Glutamatergic neuron (in vitro differentiated cells): Measurements from ENCODE around the gene RABAC1. TPM values are rescaled to one million over a fixed set of nuclear protein-coding genes. Genes with fewer than 3 reads are reported as not detected.
A peak's percentile ranks its signal among the peaks of the same experiment; 100 is the strongest.

Experiments used
- DNase-seq: peaks from one replicate; pipeline ENCODE4 v3.0.0; 2022
- H3K27ac Mint-ChIP-seq: one replicate; pipeline ENCODE4 v1.8.0; 2020; ENCODE audit warnings: mild to moderate bottlenecking, mixed read lengths, inconsistent platforms; ENCODE audit not compliant: unreplicated experiment
- H3K27me3 Mint-ChIP-seq: one replicate; pipeline ENCODE4 v1.8.0; 2020; ENCODE audit warnings: mild to moderate bottlenecking, moderate library complexity, mixed read lengths, inconsistent platforms; ENCODE audit not compliant: unreplicated experiment
- H3K36me3 Mint-ChIP-seq: one replicate; pipeline ENCODE4 v1.8.0; 2020; ENCODE audit warnings: mild to moderate bottlenecking, mixed read lengths, inconsistent platforms; ENCODE audit not compliant: unreplicated experiment
- H3K4me1 Mint-ChIP-seq: one replicate; pipeline ENCODE4 v1.8.0; 2020; ENCODE audit warnings: mild to moderate bottlenecking, low read depth, mixed read lengths, inconsistent platforms; ENCODE audit not compliant: unreplicated experiment
- H3K4me3 Mint-ChIP-seq: one replicate; pipeline ENCODE4 v1.8.0; 2020; ENCODE audit warnings: mild to moderate bottlenecking, mixed read lengths, inconsistent platforms; ENCODE audit not compliant: unreplicated experiment
- H3K9me3 Mint-ChIP-seq: one replicate; pipeline ENCODE4 v1.8.0; 2020; ENCODE audit warnings: mild to moderate bottlenecking, moderate library complexity, mixed read lengths, inconsistent platforms; ENCODE audit not compliant: unreplicated experiment
- CTCF ChIP-seq: fragments of 200-600 bp; sonication (generic); IDR thresholded peaks from one replicate; pipeline ENCODE4 v1.5.0; 2021; ENCODE audit not compliant: partially characterized antibody, unreplicated experiment
- total RNA-seq: library from RNA; stranded (reverse); fragmentation: NEBNext Ultra II Directional; extraction: Animal tissue kit (Norgen Biotek cat#: 25700); gene quantifications from one replicate; pipeline ENCODE4 v1.2.1, GENCODE V29; 2021; ENCODE audit not compliant: unreplicated experiment

The RABAC1 gene
- total RNA-seq, 1 donor from 2014 or later = 139 TPM

- Mint-ChIP-seq H3K9me3 (peaks cover 9% of the 10 kb centered on the region), H3K4me3 (peak overlapping the region; percentile 18)
These were observed 36.5 kb downstream of the RABAC1 start for GRCh38 chr19:41922585-41922984.

GRCh38 chr19:41921577-41922576, 37.2 kb downstream of the RABAC1 start:
- H3K36me3 Mint-ChIP-seq = no peaks in the 10 kb centered on the region
- H3K9me3 Mint-ChIP-seq = peaks cover 9% of the 10 kb centered on the region
- peak overlapping the region; percentile 39 for H3K4me3 Mint-ChIP-seq
- H3K27me3 Mint-ChIP-seq = peaks cover 9% of the 10 kb centered on the region
- H3K4me1 Mint-ChIP-seq = peaks cover 7% of the 10 kb centered on the region
- H3K27ac Mint-ChIP-seq = no peak overlapping the region
- no peak for TF ChIP-seq CTCF
- DNase-seq = no peak

More at GRCh38 chr19:41922585-41922984, 36.5 kb downstream of the RABAC1 start:
- no peak overlapping the region for H3K27ac Mint-ChIP-seq
- no peak for DNase-seq
- H3K27me3 Mint-ChIP-seq = peaks cover 9% of the 10 kb centered on the region
- no peak for TF ChIP-seq CTCF
- no peaks in the 10 kb centered on the region for H3K36me3 Mint-ChIP-seq
- H3K4me1 Mint-ChIP-seq = peaks cover 7% of the 10 kb centered on the region

- no peaks in the 10 kb centered on the region for H3K36me3 Mint-ChIP-seq
- H3K27me3 Mint-ChIP-seq = peaks cover 9% of the 10 kb centered on the region
- no peak for TF ChIP-seq CTCF
- DNase-seq = no peak
- peaks cover 7% of the 10 kb centered on the region for H3K4me1 Mint-ChIP-seq
- H3K4me3 Mint-ChIP-seq = peak overlapping the region; percentile 39
- H3K9me3 Mint-ChIP-seq = peaks cover 9% of the 10 kb centered on the region
- no peak overlapping the region for H3K27ac Mint-ChIP-seq
These were observed 38.1 kb downstream of the RABAC1 start for GRCh38 chr19:41920882-41921576.

- peaks cover 7% of the 10 kb centered on the region for H3K4me1 Mint-ChIP-seq
- H3K9me3 Mint-ChIP-seq = peaks cover 9% of the 10 kb centered on the region
- no peak overlapping the region for H3K27ac Mint-ChIP-seq
- TF ChIP-seq CTCF = no peak
- DNase-seq = peak; percentile 10
- H3K4me3 Mint-ChIP-seq = no peak overlapping the region
- H3K27me3 Mint-ChIP-seq = peaks cover 9% of the 10 kb centered on the region
- H3K36me3 Mint-ChIP-seq = no peaks in the 10 kb centered on the region
These were observed 39.0 kb downstream of the RABAC1 start for GRCh38 chr19:41919948-41920712.
